Panc1 (cell line): ENCODE measurements around the gene ARHGAP6.

ENCODE experiments used
- POLR2AphosphoS5 ChIP-seq: IDR thresholded peaks from 2 replicates; pipeline ENCODE4 v1.6.1; 2012; ENCODE audit warnings: mild to moderate bottlenecking, low read depth, low read length, moderate library complexity
- SIN3A ChIP-seq: IDR thresholded peaks from 2 replicates; pipeline ENCODE4 v1.6.1; 2012; ENCODE audit warnings: low read depth, mild to moderate bottlenecking, low read length, moderate library complexity, borderline replicate concordance; ENCODE audit not compliant: insufficient read depth
- TF ChIP-seq, protein P1 (sequence below): fragments of 450-650 bp; IDR thresholded peaks from 2 replicates; pipeline ENCODE4 v1.5.1; 2017; ENCODE audit warnings: mild to moderate bottlenecking

GRCh38 chrX:11193035-11193469, 472.7 kb downstream of the ARHGAP6 start:
- TF ChIP-seq, protein P1, sequence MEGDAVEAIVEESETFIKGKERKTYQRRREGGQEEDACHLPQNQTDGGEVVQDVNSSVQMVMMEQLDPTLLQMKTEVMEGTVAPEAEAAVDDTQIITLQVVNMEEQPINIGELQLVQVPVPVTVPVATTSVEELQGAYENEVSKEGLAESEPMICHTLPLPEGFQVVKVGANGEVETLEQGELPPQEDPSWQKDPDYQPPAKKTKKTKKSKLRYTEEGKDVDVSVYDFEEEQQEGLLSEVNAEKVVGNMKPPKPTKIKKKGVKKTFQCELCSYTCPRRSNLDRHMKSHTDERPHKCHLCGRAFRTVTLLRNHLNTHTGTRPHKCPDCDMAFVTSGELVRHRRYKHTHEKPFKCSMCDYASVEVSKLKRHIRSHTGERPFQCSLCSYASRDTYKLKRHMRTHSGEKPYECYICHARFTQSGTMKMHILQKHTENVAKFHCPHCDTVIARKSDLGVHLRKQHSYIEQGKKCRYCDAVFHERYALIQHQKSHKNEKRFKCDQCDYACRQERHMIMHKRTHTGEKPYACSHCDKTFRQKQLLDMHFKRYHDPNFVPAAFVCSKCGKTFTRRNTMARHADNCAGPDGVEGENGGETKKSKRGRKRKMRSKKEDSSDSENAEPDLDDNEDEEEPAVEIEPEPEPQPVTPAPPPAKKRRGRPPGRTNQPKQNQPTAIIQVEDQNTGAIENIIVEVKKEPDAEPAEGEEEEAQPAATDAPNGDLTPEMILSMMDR = no peak
- no peak for TF ChIP-seq POLR2AphosphoS5
- TF ChIP-seq SIN3A = no peak
